Measurements from ENCODE around the gene KHNYN.
A peak's percentile ranks its signal among the peaks of the same experiment; 100 is the strongest.

The KHNYN gene

GRCh38 chr14:24422694-24423601, 6.8 kb upstream of the KHNYN start:
- no peak for DNase-seq (ENCODE audit: low read depth)

- DNase-seq (ENCODE audit: low read depth), result no peak
Observed at GRCh38 chr14:24425704-24426103, 4.0 kb upstream of the KHNYN start.

DNA sequence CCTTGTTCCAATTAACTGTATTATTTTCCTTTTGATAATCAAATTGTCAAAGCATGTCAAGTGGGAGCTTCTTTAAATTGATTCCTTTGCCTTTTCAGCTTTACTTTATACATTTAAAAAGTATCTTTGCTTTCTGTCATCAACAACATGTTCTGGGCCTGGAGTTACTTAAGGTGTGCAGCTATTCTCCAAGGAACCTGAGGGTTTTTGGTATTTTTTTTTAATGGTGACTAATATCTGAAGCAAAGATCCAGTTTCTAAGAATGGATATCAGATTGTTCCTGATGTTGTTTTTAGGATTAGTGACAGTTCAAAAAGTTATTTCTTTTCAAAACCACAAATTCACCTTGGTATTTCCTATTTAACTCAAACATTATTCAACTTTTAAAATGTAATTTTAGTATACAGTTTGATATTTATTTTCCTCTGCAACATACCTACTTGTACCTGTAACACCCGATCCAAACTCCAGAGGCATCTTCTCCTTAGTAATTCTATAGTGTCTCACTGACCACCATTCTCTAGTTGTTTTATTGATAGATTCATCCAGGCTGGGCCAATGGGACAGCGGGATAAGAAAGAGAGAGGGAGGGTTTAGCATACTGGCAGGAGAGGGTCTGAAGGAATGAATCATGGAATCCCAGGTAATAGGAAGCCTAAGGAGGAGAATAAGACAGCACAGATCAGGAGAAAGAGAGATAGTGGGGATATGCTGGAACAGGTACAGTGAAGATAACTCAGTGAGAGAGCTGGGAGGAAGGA, 3.4 kb upstream of the KHNYN start:
- no peak for DNase-seq (ENCODE audit: low read depth)

- DNase-seq (ENCODE audit: low read depth), result no peak
Observed at GRCh38 chr14:24426912-24427536, 2.7 kb upstream of the KHNYN start.

DNA sequence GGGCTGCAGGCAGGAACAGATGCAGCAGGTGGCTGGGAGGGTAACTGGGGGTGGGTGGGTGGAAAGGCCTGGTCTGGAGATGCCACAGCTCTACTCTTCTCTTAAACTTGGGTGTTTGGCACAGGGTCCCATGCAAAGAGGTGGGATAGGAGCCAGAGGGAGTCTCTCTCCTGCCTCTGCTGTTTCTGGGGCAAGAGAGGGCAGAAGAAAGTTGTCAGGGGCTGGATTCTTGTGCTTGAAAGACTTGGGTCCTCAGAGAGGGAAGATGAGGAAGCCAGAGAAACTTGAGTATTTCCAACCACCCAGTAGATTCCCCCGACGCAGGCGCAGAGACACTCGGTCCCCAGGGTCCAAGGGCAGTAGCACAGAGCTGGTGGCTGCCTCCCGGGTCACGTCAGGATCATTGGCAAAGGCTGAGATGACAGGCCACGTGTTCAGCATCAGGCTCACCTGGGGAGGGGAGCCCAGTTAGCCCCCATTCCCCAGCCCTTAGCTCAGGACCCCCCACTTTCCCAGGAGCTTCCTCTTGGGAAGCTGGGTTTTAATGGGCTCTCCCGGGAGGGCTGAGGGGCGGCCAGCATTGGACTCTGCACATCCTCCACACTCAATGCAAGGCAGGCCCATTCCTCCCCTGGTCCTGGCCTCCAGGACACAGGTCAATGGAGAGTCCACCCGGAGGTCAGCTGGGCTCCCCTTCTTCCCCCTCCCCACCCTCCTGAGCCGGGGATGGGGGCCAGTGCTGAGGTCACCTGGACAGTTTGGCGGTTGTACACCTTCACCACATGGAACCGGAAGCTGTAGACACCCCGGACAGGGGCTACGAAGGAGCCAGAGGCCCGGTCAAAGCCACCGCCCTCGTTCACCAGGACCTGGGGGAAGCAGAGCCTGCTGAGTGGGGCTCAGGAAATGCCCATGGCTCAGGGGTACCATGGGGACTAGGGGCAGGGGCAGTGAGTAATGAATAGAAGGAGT, 1.9 kb upstream of the KHNYN start:
- DNase-seq (ENCODE audit: low read depth), result no peak

DNA sequence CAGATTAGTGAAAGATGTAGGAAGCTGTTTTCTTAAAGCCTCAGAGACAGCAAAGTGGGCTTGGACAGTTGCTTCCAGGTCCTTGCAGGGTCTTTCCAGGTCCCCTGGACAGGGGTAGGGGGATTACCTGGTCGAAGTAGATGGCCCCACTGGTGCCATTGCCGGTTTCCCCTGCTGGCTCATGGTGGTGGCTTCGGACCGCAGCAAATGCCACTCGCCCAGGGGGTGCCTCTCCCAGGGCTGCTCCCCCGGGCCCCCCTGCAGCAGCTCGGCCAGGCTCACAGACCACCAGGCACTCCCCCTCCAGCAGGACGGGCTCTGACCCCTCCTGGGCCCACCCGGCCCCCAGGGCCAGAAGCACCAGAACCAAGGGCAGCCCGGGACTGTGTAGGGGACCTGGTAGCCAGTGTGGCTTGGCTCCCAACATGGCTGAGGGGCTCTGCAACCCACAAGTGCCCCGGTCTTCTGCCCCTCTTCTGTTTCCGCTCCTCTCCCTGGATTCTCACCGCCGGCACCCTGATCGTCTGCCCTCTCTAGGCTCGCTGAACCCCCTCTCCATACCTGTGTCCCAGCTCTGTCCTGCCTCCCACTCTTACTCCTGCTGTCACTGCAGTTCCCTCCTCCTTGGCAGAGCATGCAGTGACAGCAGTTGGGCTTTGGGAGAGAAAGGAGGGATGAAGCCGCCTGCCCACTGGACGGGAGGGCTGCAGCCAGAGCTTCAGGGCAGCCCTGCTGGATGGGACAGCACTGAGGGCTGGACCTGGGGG, 943 bp upstream of the KHNYN start:
- no peak for DNase-seq (ENCODE audit: low read depth)

DNA sequence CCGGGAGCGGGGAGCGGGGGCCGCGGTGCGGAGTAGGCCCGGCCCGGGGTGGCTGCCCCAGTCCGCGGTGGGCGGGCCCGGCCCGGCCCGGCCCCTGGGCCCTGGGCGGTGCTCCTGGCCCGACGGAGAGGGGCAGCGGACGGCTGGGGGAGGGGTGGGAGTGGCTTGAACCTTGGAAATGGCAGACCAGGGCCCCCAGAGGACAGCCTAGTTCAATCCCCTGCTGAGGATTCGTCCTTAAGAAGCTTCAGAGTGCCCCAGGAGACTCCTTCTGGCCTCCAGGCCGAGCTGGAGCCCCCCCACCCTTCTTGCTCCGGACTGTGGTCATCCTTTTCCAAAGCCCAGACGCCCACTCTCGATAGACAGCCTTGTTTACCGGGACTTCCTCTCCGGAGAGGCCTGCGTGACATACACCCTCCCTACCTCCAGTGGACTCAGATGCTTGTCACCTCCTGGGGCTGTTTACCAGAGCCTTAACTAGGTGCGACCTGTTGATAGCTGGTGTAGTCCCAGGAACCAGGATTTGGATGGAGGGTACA, 458 bp downstream of the KHNYN start:
- DNase-seq (ENCODE audit: low read depth), result no peak

DNA sequence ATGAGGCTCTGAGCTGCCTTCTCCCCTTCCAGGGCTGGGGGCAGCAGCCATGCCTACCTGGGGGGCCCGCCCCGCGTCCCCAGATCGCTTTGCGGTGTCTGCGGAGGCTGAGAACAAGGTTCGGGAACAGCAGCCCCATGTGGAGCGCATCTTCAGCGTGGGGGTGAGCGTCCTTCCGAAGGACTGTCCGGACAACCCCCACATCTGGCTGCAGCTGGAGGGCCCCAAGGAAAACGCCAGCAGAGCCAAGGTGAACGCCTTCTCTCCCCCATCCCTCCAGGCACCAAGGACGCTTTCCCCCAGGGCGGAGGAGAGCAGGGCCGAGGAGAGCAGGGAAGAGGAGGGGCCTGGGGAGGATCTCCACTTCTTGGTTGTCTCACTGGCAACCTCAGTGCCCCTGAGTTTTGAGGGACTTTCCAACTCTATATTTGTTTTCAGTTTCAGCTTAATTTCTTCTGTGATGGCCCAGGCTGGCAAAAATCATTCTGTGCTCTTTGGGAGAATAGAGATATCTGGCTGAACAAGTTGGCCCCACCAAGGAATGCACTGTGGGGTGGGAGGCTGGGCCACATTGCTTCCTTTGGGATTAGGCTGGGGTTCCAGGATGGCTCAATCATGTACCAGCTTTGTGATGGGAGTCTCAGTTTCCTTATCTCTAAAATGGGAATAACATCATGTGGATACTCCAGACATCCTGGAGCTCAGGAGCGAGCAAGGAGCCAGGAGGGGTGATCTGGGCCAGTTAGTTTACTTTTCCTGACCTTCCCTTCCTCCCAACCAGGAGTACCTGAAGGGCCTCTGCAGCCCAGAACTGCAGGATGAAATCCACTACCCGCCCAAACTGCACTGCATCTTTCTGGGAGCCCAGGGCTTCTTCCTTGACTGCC, 1.2 kb downstream of the KHNYN start:
- DNase-seq (ENCODE audit: low read depth), result peak; percentile 25

DNA sequence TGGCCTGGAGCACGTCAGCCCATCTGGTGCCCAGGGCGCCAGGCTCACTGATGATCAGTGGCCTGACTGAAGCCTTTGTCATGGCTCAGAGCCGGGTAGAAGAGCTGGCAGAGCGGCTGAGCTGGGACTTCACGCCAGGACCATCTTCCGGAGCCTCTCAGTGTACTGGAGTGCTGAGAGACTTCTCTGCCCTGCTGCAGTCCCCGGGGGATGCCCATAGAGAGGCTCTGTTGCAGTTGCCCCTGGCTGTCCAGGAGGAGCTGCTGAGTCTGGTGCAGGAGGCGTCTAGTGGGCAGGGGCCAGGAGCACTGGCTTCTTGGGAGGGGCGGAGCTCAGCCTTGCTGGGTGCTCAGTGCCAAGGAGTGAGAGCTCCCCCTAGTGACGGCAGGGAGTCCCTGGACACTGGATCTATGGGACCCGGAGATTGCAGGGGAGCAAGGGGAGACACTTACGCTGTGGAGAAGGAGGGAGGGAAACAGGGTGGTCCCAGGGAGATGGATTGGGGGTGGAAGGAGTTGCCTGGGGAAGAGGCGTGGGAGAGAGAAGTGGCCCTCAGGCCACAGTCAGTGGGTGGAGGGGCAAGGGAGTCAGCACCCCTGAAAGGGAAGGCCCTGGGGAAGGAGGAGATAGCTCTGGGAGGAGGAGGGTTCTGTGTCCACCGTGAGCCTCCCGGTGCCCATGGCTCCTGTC, 2.0 kb downstream of the KHNYN start:
- DNase-seq (ENCODE audit: low read depth), result peak; percentile 82

- no peak for DNase-seq (ENCODE audit: low read depth)
Observed at GRCh38 chr14:24432259-24433131, 2.7 kb downstream of the KHNYN start.

GRCh38 chr14:24434036-24434435, 4.3 kb downstream of the KHNYN start:
- DNase-seq (ENCODE audit: low read depth), result no peak

GRCh38 chr14:24434676-24435075, 4.9 kb downstream of the KHNYN start:
- DNase-seq (ENCODE audit: low read depth), result no peak

DNA sequence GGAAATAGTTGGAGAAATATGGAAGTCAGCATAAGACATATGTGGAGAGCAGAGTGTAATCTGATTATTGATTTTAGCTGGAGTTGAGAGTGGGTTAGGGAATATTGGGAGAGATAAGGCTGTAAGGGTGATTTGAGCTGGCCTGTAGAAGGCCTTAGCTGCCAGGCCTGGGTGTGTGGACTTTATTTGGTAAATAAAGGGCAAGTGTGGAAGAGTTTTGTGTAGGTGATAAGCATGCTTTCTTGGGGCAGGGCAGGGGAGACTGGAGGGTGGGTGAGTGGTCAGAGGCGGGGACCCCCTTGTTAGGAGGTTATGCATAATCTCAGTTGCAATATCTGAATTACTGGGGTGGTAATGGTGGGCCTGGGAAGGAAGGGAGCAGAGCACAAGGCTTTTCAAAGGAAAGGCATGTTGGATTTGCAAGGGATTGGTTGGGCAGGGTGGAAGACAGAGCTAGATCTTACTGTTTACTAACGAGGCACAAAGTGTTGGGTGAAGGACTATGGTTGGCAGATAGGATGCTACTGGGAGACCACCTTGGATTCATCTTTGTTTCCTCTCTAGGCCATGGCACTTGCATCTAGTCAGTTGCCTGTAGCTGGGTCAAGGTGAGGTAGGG, 5.5 kb downstream of the KHNYN start:
- DNase-seq (ENCODE audit: low read depth), result no peak

- no peak for DNase-seq (ENCODE audit: low read depth)
Observed at GRCh38 chr14:24435998-24436354, 6.2 kb downstream of the KHNYN start.

DNA sequence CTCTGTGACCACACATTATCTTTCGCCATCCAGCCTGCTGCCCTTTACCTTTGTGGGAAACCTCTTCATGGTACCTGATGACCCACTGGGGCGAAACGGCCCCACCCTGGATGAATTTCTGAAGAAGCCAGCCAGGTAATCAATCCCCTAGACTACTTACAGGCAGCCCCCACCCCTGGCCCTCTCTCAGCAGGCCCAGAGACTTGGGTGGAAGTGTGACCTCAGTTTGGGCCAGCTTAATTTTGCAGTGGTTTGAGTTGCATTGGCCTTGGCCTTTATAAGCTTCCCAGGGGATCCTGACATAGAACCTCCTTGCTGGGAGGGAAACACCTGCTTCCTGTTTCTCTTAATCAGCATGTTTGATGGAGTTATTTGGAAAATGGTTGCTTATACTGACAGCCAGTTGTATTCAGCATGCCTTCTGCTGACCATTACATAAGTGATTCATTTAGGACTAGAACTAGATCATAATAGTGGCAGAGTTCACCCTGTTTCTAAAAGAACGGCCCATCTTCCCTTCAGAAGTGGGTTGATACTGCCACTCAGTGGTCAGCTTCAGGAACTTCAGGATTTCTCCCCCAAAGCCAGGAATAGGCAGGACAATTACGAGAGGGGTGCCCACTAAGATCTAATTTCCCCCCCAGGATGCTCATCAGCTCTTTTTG, 6.7 kb downstream of the KHNYN start:
- DNase-seq (ENCODE audit: low read depth), result no peak

- no peak for DNase-seq (ENCODE audit: low read depth)
Observed at GRCh38 chr14:24437020-24437735, 7.4 kb downstream of the KHNYN start.

Measured in T follicular helper cell (primary cell).